Tracheal epithelial cell (primary cell): ENCODE results near the gene UBE2D4. TPM values are rescaled to one million over a fixed set of nuclear protein-coding genes. Genes with fewer than 3 reads are reported as not detected.

Experiments used
- total RNA-seq: library from RNA; depleted of rRNA; stranded (reverse); fragments of >200 nt; gene quantifications from 2 replicates; pipeline ENCODE4 v1.2.1, GENCODE V29; 2014

UBE2D4 gene
- 4.9 and 6.7 TPM in 2 replicates for total RNA-seq

DNA sequence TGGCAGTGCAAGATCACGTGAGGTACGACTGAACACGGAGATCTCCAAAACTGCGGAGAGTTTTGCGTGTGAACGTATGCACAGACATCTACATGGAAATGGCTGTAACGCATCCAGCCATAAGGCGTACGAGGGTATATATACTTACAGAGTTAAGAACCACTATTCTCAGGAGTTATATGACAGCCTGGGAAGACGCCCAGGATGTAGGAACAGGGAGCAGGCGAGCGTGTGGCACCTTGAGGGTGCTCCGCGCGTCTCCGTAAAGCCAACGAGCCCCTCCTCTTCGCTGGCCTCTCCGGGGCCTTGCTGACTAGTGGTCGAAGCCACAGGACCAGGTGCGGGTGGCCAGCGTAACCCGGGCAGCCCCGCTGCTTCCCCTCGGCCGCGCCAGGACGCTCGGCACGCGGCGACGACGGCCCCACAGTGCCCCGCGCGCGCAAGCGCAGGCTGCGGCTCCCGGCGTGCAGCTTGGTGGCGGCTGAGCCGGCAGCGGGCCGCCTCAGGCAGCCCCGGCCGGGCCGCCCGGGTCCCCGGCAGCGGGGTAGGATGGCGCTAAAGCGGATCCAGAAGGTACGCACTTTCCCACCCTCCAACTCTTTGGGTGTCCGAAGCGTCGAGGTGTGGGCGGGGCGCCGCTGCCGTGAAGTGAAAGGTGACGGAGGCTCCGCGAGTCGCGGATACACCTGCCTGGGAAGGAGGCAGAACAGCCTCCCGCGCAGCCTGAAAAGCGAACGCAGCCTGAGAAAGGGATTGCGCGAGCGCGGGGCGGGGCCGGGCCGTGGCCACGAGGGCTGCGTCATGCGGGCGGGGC is at the start of gene UBE2D4:
UBE2D4 (plus strand) TSS at position 453 of the 814 bp plus-strand sequence; CDS start at position 550, 97 bp downstream.

DNA sequence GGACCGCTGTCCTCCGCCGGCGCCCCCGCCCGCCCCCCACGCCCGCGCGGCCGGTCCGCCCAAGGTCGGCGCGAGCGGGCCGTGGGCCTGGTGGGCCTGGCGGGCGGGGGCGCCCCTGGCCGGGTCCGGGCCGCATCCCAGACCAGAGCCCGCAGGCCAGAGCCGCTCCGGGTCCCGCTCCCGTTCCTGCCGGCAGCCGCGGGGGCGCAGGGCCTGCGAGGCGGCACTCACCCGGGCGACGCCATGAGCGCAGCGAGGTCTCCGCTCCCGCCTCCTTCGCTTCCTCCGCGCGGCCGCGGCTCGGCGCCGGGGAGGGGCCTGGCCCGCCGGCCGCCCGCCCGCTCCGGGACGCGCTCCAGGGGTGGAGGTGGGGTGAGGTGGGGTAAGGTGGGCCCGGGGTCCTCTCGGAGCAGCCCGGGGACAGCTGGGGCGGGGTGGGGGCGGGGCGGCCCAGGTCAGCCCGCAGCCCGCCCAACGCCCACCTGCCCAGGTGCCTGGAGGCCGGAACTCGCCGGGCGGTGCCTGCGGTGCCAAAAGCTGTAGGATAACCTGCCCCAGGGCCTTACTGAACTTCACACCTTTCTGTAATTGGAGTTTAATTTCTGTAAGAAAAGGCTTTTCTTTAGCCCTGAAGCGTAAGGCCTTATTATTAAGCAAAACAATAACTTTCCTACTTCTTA is 19.8 kb upstream of the UBE2D4 start, which contains the start of gene URGCP:
URGCP (minus strand) TSS at position 266 of the 680 bp plus-strand sequence; CDS start at position 245, 21 bp downstream.

GRCh38 chr7:43997532-43997931 is 71.3 kb downstream of the UBE2D4 start, which contains the start of gene SPDYE1:
TSS of gene SPDYE1 (plus strand) at chr7:43997897. CDS start at chr7:43999950, 2,053 bp downstream.

Other genes starting within 250 kb of the UBE2D4 start
- gene COA1, start 196.9 kb upstream of the UBE2D4 start, total RNA-seq, result 31.3 and 43.5 TPM in 2 replicates
- 31.3 and 32.0 TPM in 2 replicates for gene BLVRA, start 167.8 kb upstream of the UBE2D4 start, total RNA-seq
- 61.6 and 92.8 TPM in 2 replicates for gene MRPS24, start 56.9 kb upstream of the UBE2D4 start, total RNA-seq
- 28.0 and 35.2 TPM in 2 replicates for gene URGCP, start 19.8 kb upstream of the UBE2D4 start, total RNA-seq
- not detected in 2 replicates for gene SPDYE1, start 71.5 kb downstream of the UBE2D4 start, total RNA-seq
- 59.0 and 163 TPM in 2 replicates for gene DBNL, start 118.3 kb downstream of the UBE2D4 start, total RNA-seq
- gene PGAM2, start 139.1 kb downstream of the UBE2D4 start, total RNA-seq, result 1.3 TPM in 1 of 2 replicates, not detected in the other
- 9.4 and 11.6 TPM in 2 replicates for gene POLM, start 156.1 kb downstream of the UBE2D4 start, total RNA-seq
- gene AEBP1, start 177.9 kb downstream of the UBE2D4 start, total RNA-seq, result 3.6 TPM in 1 of 2 replicates, not detected in the other
- 103 and 107 TPM in 2 replicates for gene POLD2, start 197.1 kb downstream of the UBE2D4 start, total RNA-seq
- not detected in 2 replicates for gene MYL7, start 214.9 kb downstream of the UBE2D4 start, total RNA-seq